ENCODE data around the gene B4GALNT2. TPM values are rescaled to one million over a fixed set of nuclear protein-coding genes. Genes with fewer than 3 reads are reported as not detected.

The B4GALNT2 gene
- total and polyA plus RNA-seq, 2 of the 13 experiments (the other 11 are each of a cell fraction or from before 2014, with no cell fraction given), result not detected

GRCh38 chr17:49214676-49215360 is 82.2 kb downstream of the B4GALNT2 start:
- TF ChIP-seq SRF (IDR thresholded peaks at IDR 0.05; ENCODE audit: low read depth, low read length) (peak; percentile 32; the same call in 1 of the 2 replicates), NFYC (CRISPR knock-in tag; IDR thresholded peaks at IDR 0.05) (no peak), ZBTB34 (CRISPR knock-in tag; IDR thresholded peaks at IDR 0.05) (no peak), ZFP36 (IDR thresholded peaks at IDR 0.05; ENCODE audit: borderline replicate concordance, low read depth, low read length, partially characterized antibody) (no peak), PAXIP1 (CRISPR knock-in tag; conservative IDR thresholded peaks at IDR 0.05) (no peak), ZNF589 (CRISPR knock-in tag; conservative IDR thresholded peaks at IDR 0.05) (no peak)
- intact Hi-C loops (cut with micrococcal nuclease; ENCODE audit: unreplicated experiment), result no loop called here
- no peak overlapping the region for H3K4me3 ChIP-seq (replicated peaks in 1 of 3; ENCODE audit: insufficient read depth in 1 of 3, low read depth in 2 of 3, low read length in 3 of 3)
- no peaks in the 10 kb centered on the region for H3K36me3 ChIP-seq (replicated peaks in 1 of 2; ENCODE audit: control insufficient read depth in 1 of 2, insufficient read depth in 2 of 2, low read length in 2 of 2)
- no peak overlapping the region for H3K9ac ChIP-seq (ENCODE audit: insufficient read depth, low read depth, low read length)
- H4K20me1 ChIP-seq (ENCODE audit: insufficient read depth, low read length), result no peaks in the 10 kb centered on the region
- H3K27ac ChIP-seq (ENCODE audit: extremely low read length, insufficient read depth, low read length), result no peak overlapping the region
- POLR2A ChIA-PET, result no interaction called here
- BruUV-seq (replicated peaks), result no TSS peak
- CTCF ChIA-PET (ENCODE audit: low intra/inter-chr PET ratio, low total read pairs), result no interaction called here
- WGBS (ENCODE audit: low lambda C conversion rate), result 16% methylated on average over 12 of the region's 12 CpGs
- no peak for FAIRE-seq
- no peak overlapping the region for H3K4me2 ChIP-seq (ENCODE audit: low read depth, low read length)
- H3K4me1 ChIP-seq (ENCODE audit: insufficient read depth, low read length), result no peaks in the 10 kb centered on the region
- no peak for ATAC-seq
- in situ Hi-C loops (cut with HindIII; ENCODE audit: extremely low pct_ligation_motif_present, low pct_unique_long_range_greater_than_20kb), result no loop called here
- DNase-seq (ENCODE audit: low spot score), result no peak
- H2AFZ ChIP-seq (ENCODE audit: low read length), result no peak overlapping the region
- H3K9me3 ChIP-seq (ENCODE audit: low read length), result no peaks in the 10 kb centered on the region
- H3K79me2 ChIP-seq (ENCODE audit: insufficient read depth, low read length), result no peaks in the 10 kb centered on the region
- H3K27me3 ChIP-seq (ENCODE audit: control insufficient read depth in 1 of 2, insufficient read depth in 2 of 2, low read length in 2 of 2), result peaks cover 10 to 77% of the 10 kb centered on the region in 2 experiments
